ENCODE results near the gene MTFR2.

The MTFR2 gene

GRCh38 chr6:136184738-136185137 lies 65.4 kb downstream of the MTFR2 start:
- no peak for DNase-seq (ENCODE audit: low spot score)

- DNase-seq (ENCODE audit: low spot score) = no peak
Measured at GRCh38 chr6:136181861-136182260, 68.2 kb downstream of the MTFR2 start.

- no peak for DNase-seq (ENCODE audit: low spot score)
Measured at GRCh38 chr6:136181512-136181833, 68.6 kb downstream of the MTFR2 start.

Measured in iPS-NIHi11 (cell line).